Spinal cord (tissue), 10 donors: ENCODE results near the gene GAGE12C. TPM values are rescaled to one million over a fixed set of nuclear protein-coding genes. Genes with fewer than 3 reads are reported as not detected.
"Not testable (repeated sequence)": the region's sequence is repeated elsewhere in the genome, so short reads cannot be mapped to it uniquely, and the experiment has no call there.

ENCODE experiments used
- DNase-seq, 6 donors: peaks; one replicate each; pipeline versions ENCODE4 v3.0.0 to v3.0.0-alpha.2; 2013 to 2015; ENCODE audit warnings: low spot score in 6 of 6, low read depth in 4 of 6
- H3K27ac ChIP-seq: one replicate; pipeline ENCODE4 v1.5.1; 2013; ENCODE audit warnings: low read depth, low read length, control low read depth
- H3K27me3 ChIP-seq: one replicate; pipeline ENCODE4 v1.6.1; 2013; ENCODE audit warnings: low read length; ENCODE audit not compliant: control insufficient read depth, insufficient read depth
- H3K36me3 ChIP-seq: one replicate; pipeline ENCODE4 v1.6.1; 2013; ENCODE audit warnings: low read length; ENCODE audit not compliant: control insufficient read depth, insufficient read depth
- H3K4me1 ChIP-seq: one replicate; pipeline ENCODE4 v1.6.1; 2013; ENCODE audit warnings: low read length; ENCODE audit not compliant: control insufficient read depth, insufficient read depth
- H3K4me3 ChIP-seq: one replicate; pipeline ENCODE4 v1.5.1; 2013; ENCODE audit warnings: low read depth, low read length, control low read depth
- H3K9me3 ChIP-seq: one replicate; pipeline ENCODE4 v1.6.1; 2013; ENCODE audit warnings: low read length; ENCODE audit not compliant: control insufficient read depth, insufficient read depth
- WGBS: methylation state at CpG from one replicate; pipeline ENCODE4 v1.1.5; 2013; ENCODE audit warnings: missing lambda C conversion rate; ENCODE audit not compliant: insufficient coverage; 5-methylcytosine and 5-hydroxymethylcytosine counted together
- long read RNA-seq, 4 donors: transcript quantifications; one replicate each; lab custom pipeline, GENCODE V29; 2026
- polyA plus RNA-seq, 2 donors: library from polyadenylated mRNA; unstranded; fragments of 120-200 nt; gene quantifications; one replicate each; pipeline ENCODE4 v1.2.1, GENCODE V29; 2013; ENCODE audit not compliant: insufficient read length in 2 of 2
- total RNA-seq, 2 donors: library from RNA; depleted of rRNA in 1 of 2; stranded (reverse); fragments of 120-200 nt in 1 of 2; fragments of >200 nt in 1 of 2; gene quantifications; one replicate each; pipeline versions ENCODE4 v1.2.3 to v1.2.4, GENCODE V29; 2013 to 2014
- donor health status: healthy.

The GAGE12C gene, protein sequence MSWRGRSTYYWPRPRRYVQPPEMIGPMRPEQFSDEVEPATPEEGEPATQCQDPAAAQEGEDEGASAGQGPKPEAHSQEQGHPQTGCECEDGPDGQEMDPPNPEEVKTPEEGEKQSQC
- total RNA-seq (not detected), polyA plus RNA-seq (not detected)
- long read RNA-seq, donor 1 = 0 reads
- long read RNA-seq, donor 2 = 0 reads
- long read RNA-seq, donor 3 = 0 reads
- long read RNA-seq, donor 4 = 0 reads

DNA sequence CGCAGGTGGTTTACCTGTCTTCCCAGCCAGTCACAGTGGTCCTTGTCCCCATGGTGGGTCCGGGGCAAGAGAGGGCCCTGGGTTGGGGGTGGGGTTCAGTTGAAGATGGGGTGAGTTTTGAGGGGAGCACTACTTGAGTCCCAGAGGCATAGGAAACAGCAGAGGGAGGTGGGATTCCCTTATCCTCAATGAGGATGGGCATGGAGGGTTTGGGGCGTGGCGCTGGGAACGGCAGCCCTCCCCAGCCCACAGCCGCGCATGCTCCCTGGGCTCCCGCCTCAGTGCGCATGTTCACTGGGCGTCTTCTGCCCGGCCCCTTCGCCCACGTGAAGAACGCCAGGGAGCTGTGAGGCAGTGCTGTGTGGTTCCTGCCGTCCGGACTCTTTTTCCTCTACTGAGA, at the start of gene GAGE12C:
Gene GAGE12C (plus strand): TSS at position 301 of the 400 bp plus-strand sequence. CDS start 1,155 bp downstream, outside the sequence.
- H3K4me1 ChIP-seq, H3K27me3 ChIP-seq, H3K36me3 ChIP-seq, H3K9me3 ChIP-seq, H3K4me3 ChIP-seq, H3K27ac ChIP-seq, DNase-seq: not testable (repeated sequence)
- WGBS = no CpG with 5 or more reads among the region's 16 CpGs

DNA sequence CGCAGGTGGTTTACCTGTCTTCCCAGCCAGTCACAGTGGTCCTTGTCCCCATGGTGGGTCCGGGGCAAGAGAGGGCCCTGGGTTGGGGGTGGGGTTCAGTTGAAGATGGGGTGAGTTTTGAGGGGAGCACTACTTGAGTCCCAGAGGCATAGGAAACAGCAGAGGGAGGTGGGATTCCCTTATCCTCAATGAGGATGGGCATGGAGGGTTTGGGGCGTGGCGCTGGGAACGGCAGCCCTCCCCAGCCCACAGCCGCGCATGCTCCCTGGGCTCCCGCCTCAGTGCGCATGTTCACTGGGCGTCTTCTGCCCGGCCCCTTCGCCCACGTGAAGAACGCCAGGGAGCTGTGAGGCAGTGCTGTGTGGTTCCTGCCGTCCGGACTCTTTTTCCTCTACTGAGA, 9.5 kb downstream of the GAGE12C start, which contains the start of gene GAGE12D:
Gene GAGE12D (plus strand): TSS at position 301 of the 400 bp plus-strand sequence. CDS start 1,155 bp downstream, outside the sequence.
- not testable (repeated sequence) for DNase-seq, H3K4me3 ChIP-seq, H3K27me3 ChIP-seq, H3K27ac ChIP-seq, H3K4me1 ChIP-seq, H3K9me3 ChIP-seq, H3K36me3 ChIP-seq
- no CpG with 5 or more reads among the region's 16 CpGs for WGBS

DNA sequence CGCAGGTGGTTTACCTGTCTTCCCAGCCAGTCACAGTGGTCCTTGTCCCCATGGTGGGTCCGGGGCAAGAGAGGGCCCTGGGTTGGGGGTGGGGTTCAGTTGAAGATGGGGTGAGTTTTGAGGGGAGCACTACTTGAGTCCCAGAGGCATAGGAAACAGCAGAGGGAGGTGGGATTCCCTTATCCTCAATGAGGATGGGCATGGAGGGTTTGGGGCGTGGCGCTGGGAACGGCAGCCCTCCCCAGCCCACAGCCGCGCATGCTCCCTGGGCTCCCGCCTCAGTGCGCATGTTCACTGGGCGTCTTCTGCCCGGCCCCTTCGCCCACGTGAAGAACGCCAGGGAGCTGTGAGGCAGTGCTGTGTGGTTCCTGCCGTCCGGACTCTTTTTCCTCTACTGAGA, 19.0 kb downstream of the GAGE12C start, which contains the start of gene GAGE12E:
Gene GAGE12E (plus strand): TSS at position 301 of the 400 bp plus-strand sequence. CDS start 1,155 bp downstream, outside the sequence.
- H3K4me3 ChIP-seq, DNase-seq: not testable (repeated sequence)
- WGBS = no CpG with 5 or more reads among the region's 16 CpGs

DNA sequence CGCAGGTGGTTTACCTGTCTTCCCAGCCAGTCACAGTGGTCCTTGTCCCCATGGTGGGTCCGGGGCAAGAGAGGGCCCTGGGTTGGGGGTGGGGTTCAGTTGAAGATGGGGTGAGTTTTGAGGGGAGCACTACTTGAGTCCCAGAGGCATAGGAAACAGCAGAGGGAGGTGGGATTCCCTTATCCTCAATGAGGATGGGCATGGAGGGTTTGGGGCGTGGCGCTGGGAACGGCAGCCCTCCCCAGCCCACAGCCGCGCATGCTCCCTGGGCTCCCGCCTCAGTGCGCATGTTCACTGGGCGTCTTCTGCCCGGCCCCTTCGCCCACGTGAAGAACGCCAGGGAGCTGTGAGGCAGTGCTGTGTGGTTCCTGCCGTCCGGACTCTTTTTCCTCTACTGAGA, 28.6 kb downstream of the GAGE12C start, which contains the start of gene GAGE12F:
Gene GAGE12F (plus strand): TSS at position 301 of the 400 bp plus-strand sequence. CDS start 1,155 bp downstream, outside the sequence.
- H3K4me3 ChIP-seq, H3K4me1 ChIP-seq, H3K27me3 ChIP-seq, H3K27ac ChIP-seq, H3K36me3 ChIP-seq, H3K9me3 ChIP-seq, DNase-seq: not testable (repeated sequence)
- no CpG with 5 or more reads among the region's 16 CpGs for WGBS

More for the DNA sequence above, 19.0 kb downstream of the GAGE12C start, which contains the start of gene GAGE12E:
- H3K36me3 ChIP-seq, H3K9me3 ChIP-seq, H3K4me1 ChIP-seq, H3K27me3 ChIP-seq, H3K27ac ChIP-seq: not testable (repeated sequence)

DNA sequence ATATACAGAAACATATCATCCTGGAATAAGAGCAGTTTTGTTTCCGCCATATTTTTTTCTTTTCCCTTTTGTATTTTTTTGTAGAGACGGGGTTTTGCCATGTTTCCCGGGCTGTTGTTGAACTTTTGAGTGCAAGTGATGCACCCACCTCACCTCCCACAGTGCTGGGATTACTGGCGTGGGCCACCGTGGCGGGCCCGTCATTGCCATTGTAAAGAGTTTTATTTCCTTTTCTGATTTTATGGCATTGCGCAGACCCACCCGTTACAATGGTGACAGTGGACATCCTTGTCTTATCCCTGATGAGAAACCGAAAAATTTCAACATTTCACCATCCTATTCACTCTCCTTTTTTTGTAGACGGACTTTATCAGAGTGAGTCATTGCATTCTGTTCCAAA, 36.8 kb downstream of the GAGE12C start:
- DNase-seq, H3K9me3 ChIP-seq, H3K4me1 ChIP-seq, H3K27ac ChIP-seq, H3K27me3 ChIP-seq, H3K4me3 ChIP-seq, H3K36me3 ChIP-seq: not testable (repeated sequence)
- WGBS = no CpG with 5 or more reads among the region's 11 CpGs

DNA sequence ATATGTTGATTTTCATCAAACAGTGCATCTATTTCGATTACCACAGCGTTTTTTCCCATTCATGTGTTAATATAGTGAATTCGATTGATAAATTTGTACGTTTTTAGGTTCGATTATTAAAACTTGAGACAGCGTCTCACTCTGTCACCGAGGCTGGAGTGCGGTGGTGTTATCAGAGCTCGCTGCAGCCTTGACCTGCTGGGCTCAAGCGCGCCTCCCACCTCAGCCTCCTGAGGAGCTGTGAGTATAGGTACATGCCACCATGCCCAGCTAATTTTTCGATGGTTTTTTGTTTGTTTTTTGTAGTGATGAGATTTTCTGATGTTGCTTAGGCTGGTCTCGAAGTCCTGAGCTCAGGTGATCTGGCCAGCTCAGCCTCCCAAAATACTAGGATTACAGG, 37.2 kb downstream of the GAGE12C start:
- H3K4me1 ChIP-seq, H3K9me3 ChIP-seq, H3K36me3 ChIP-seq, H3K27me3 ChIP-seq, H3K27ac ChIP-seq, DNase-seq, H3K4me3 ChIP-seq: not testable (repeated sequence)
- WGBS = no CpG with 5 or more reads among the region's 13 CpGs

DNA sequence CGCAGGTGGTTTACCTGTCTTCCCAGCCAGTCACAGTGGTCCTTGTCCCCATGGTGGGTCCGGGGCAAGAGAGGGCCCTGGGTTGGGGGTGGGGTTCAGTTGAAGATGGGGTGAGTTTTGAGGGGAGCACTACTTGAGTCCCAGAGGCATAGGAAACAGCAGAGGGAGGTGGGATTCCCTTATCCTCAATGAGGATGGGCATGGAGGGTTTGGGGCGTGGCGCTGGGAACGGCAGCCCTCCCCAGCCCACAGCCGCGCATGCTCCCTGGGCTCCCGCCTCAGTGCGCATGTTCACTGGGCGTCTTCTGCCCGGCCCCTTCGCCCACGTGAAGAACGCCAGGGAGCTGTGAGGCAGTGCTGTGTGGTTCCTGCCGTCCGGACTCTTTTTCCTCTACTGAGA, 38.1 kb downstream of the GAGE12C start, which contains the start of gene GAGE12G:
Gene GAGE12G (plus strand): TSS at position 301 of the 400 bp plus-strand sequence. CDS start 1,155 bp downstream, outside the sequence.
- not testable (repeated sequence) for H3K36me3 ChIP-seq, H3K4me1 ChIP-seq, H3K27me3 ChIP-seq, H3K9me3 ChIP-seq, DNase-seq, H3K27ac ChIP-seq, H3K4me3 ChIP-seq
- WGBS = no CpG with 5 or more reads among the region's 16 CpGs

DNA sequence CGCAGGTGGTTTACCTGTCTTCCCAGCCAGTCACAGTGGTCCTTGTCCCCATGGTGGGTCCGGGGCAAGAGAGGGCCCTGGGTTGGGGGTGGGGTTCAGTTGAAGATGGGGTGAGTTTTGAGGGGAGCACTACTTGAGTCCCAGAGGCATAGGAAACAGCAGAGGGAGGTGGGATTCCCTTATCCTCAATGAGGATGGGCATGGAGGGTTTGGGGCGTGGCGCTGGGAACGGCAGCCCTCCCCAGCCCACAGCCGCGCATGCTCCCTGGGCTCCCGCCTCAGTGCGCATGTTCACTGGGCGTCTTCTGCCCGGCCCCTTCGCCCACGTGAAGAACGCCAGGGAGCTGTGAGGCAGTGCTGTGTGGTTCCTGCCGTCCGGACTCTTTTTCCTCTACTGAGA, 47.7 kb downstream of the GAGE12C start, which contains the start of gene GAGE12H:
Gene GAGE12H (plus strand): TSS at position 301 of the 400 bp plus-strand sequence. CDS start 1,155 bp downstream, outside the sequence.
- H3K4me3 ChIP-seq, H3K27ac ChIP-seq, DNase-seq, H3K36me3 ChIP-seq, H3K9me3 ChIP-seq, H3K27me3 ChIP-seq, H3K4me1 ChIP-seq: not testable (repeated sequence)
- WGBS = no CpG with 5 or more reads among the region's 16 CpGs
